GM18507 (cell line): Measurements from ENCODE around the gene AMER1.
A peak's percentile ranks its signal among the peaks of the same experiment; 100 is the strongest.

Source experiments
- DNase-seq: peaks from one replicate; pipeline ENCODE4 v3.0.0; 2011; ENCODE audit warnings: low read depth; ENCODE audit not compliant: insufficient read length; ENCODE audit errors: extremely low spot score
- FAIRE-seq: peaks from 2 replicates; lab custom pipeline; 2011; peaks lifted over from hg19 to GRCh38; lab: Jason Lieb, UNC

The AMER1 gene

DNA sequence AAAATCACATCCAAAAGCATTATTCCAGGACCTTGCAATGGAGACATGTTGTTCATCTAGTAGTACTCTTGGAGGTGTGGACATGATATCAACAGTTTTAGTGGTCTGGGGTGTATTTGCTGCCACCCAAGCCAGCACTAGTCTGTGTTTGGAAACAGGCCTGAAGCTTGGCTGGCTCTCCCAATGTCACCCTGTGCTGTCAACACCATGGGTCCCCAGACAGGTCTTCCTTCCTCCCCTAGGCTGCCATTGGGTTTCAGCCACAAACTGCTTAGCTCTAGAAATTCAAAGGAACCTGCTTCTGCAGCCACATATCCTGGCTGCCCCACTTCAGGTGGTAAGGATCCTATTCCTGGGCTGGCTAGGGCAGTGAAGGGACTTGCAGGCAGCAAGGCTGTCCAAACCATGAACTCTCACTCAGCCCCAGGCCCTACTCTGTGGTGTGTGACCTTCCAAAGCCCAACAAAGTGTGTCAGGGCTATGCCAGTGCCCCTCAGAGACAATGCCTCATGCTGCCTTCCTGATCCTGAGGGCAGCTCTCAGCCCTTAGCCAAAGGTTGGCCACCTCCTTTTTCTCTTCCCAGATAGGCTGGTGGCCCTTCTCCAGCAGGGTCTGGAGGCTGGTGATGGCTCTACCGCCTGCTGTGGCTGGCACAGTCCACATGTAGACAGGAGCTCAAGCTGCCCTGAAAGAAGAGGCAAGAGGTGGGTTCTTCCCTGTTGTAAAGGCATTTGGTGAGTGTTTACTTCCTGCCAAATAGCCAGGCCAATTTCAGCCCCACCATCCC is 18.3 kb downstream of the AMER1 start:
- FAIRE-seq: no peak

DNA sequence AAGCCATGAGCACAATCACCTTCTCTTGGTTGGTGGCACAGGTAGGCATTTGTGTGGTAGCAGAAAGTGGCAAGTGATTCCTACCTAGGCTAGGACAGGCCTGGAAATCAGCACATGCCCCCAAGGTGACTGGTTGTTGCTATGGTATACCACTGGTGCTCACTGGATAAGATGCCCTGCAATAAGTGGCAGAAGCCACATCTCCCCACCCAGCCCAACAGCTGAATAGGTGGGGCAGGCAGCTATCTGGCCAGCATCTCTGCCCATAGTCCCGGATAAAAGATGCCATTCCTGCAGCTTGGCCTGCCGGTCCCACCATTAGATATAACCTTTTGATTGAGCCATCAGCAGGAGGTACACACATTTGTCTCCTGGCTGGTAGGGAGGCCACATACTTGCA is 21.1 kb downstream of the AMER1 start:
- no peak for FAIRE-seq
- no peak for DNase-seq

More for the DNA sequence above, 18.3 kb downstream of the AMER1 start:
- DNase-seq: no peak

DNA sequence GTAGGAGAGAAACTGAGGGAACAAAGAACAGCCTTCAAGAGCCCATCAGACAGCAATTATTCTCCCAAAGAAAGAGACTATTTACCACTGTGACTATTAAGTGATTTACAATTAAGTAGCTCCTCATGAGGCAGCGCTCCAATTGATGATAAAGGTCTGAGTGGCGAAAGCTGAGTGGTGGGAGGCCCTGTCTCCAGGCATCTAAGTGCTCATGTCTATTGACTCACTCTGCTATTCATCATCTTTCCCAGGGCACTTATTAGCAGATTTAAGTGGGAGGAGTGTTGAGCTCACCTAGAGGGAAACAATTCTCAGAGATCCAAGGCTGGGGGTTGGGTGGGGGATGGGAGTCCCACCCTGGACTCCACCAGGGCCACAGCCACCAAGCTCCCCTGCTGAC is 23.3 kb downstream of the AMER1 start:
- DNase-seq (no peak), FAIRE-seq (no peak)

DNA sequence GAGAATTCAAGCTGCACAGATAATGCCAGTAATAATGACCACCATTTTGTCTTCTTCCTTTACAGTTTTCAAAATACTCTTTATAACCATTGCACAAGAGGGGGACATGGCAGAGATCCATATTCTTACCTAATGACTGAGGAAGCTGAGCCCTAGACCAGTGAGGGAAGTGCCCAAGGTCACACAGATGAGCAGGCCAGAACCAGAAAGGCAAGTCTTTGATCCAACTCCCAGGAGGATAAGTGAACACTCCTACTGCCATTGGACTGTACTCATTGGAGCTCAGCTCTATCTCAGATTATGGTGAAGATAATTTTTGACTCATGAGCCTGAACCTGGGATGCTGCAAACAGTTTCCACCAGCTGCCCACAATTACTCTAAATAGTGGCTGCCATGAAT is 28.6 kb downstream of the AMER1 start:
- DNase-seq: no peak
- FAIRE-seq: no peak

DNA sequence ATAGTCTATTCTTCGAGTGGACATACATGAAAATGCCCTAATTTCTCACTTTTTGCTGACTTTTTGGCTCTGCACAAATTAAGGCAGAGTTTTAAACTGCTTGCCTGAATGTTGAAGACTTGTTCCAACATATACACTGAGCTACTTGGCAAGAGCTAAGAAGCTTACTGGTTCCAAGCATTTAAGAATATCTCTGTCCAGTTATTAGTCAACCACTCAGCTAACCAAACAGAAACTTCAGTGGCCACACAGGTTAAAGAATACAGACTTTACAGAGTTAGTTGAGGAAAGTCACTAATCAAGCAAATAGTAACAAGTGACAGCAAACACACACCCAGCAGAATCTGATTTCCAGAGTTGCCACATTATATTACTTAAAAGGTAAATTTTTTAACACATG is 35.5 kb downstream of the AMER1 start:
- FAIRE-seq: no peak
- DNase-seq: no peak

DNA sequence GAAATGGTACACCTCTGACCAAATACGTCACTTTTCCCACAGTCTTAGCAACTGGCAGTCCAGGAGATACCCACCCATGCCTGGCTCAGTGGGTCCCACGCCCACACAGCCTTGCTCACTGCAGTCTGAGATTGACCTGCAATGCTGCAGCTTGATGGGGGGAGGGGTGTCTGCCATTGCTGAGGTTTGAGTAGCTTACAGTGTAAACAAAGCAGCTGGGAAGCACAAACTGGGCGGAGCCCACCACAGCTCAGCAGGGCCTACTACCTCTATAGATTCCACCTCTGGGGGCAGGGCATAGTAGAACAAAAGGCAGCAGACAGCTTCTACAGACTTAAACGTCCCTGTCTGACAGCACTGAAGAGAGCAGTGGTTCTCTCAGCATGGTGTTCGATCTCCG is 52.7 kb downstream of the AMER1 start:
- peak; percentile 5 for FAIRE-seq

DNA sequence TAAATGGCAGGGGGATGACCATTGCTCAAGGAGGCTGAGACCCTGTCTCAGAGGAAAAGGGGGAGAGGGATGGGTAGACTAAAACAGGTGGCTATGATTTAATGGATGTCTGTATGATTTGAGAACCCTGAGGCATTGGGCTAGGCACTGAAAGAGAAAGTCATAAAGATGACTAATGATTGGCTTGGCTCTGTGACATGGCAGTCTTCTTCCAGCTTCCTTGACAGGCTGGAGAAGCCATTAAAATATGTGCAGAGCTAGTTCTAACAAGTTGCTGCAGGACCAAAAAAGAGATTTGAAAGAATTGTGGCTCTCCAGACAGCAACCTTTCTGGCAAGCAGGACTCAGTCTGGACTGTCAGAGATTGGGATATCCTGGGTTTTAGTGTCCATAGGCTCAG is 53.6 kb downstream of the AMER1 start:
- DNase-seq: no peak
- FAIRE-seq: no peak

More for the DNA sequence above, 52.7 kb downstream of the AMER1 start:
- no peak for DNase-seq

DNA sequence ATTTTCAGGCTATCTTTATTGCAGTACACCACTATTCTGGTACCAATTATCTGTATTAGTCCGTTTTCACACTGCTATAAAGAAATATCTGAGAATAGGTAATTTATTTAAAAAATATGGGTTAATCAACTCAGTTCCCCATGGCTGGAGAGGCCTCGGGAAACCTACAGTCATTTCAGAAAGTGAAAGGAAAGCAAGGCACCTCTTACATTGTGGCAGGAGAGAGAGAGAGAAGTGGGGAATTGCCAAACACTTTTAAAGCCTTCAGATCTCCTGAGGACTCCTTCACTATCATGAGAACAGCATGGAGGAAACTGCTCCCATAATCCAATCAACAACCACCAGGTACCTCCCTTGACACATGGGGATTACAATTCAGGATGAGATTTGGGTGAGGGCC is 54.7 kb downstream of the AMER1 start:
- DNase-seq: no peak
- FAIRE-seq: no peak
